SU-DHL-6 (cell line): ENCODE data around the gene CDH16.
"Not testable (repeated sequence)": the region's sequence is repeated elsewhere in the genome, so short reads cannot be mapped to it uniquely, and the experiment has no call there.

Source experiments
- H2AFZ ChIP-seq: fragments of 200-600 bp; sonication (generic); 2 replicates; pipeline ENCODE4 v1.6.1; 2014; ENCODE audit warnings: low read depth, mild to moderate bottlenecking, moderate library complexity, mixed read lengths, antibody characterized with exemption, low read length; ENCODE audit not compliant: severe bottlenecking
- H3F3A ChIP-seq: fragments of 200-600 bp; shearing (Covaris generic); 2 replicates; pipeline ENCODE4 v1.6.0; 2016; ENCODE audit warnings: antibody characterized with exemption, mild to moderate bottlenecking; ENCODE audit not compliant: insufficient read depth
- H3K27ac ChIP-seq: fragments of 200-600 bp; sonication (generic); 2 replicates; pipeline ENCODE4 v1.5.1; 2016; ENCODE audit warnings: low read depth, mild to moderate bottlenecking, low read length, moderate library complexity, mixed read lengths
- H3K27me3 ChIP-seq: fragments of 200-600 bp; sonication (generic), shearing (Covaris generic); 2 replicates; pipeline ENCODE4 v1.6.0; 2014; ENCODE audit warnings: mild to moderate bottlenecking, low read length
- H3K36me3 ChIP-seq: fragments of 200-600 bp; sonication (generic); 2 replicates; pipeline ENCODE4 v1.6.1; 2014; ENCODE audit warnings: mild to moderate bottlenecking, low read length, mixed read lengths
- H3K4me2 ChIP-seq: fragments of 300-600, 200-600 bp; shearing (Covaris generic), sonication (generic); 2 replicates; pipeline ENCODE4 v1.6.0; 2014; ENCODE audit warnings: low read length, low read depth, mild to moderate bottlenecking; ENCODE audit not compliant: poor library complexity, severe bottlenecking
- H3K4me3 ChIP-seq: fragments of 200-600 bp; sonication (generic); 2 replicates; pipeline ENCODE4 v1.5.1; 2014; ENCODE audit warnings: antibody characterized with exemption, low read length, mild to moderate bottlenecking, mixed read lengths; ENCODE audit not compliant: insufficient read depth, poor library complexity, severe bottlenecking
- H3K79me2 ChIP-seq: fragments of 200-600 bp; sonication (generic); 2 replicates; pipeline ENCODE4 v1.6.1; 2014; ENCODE audit warnings: mild to moderate bottlenecking, low read length, moderate library complexity; ENCODE audit not compliant: insufficient read depth
- H3K9ac ChIP-seq: fragments of 200-600 bp; sonication (generic); 2 replicates; pipeline ENCODE4 v1.7.0; 2014; ENCODE audit warnings: mild to moderate bottlenecking, low read length
- H3K9me2 ChIP-seq: fragments of 200-600 bp; sonication (generic); replicated peaks from 2 replicates; pipeline ENCODE4 v1.6.1; 2014; ENCODE audit warnings: low read length; ENCODE audit not compliant: insufficient read depth
- H3K9me3 ChIP-seq: fragments of 200-600 bp; sonication (generic); 2 replicates; pipeline ENCODE4 v1.6.1; 2014; ENCODE audit warnings: low read length, mixed read lengths; ENCODE audit not compliant: insufficient read depth
- H4K20me1 ChIP-seq: fragments of 200-600 bp; sonication (generic); 2 replicates; pipeline ENCODE4 v1.6.1; 2014; ENCODE audit warnings: low read depth, mild to moderate bottlenecking, antibody characterized with exemption, low read length, moderate library complexity, mixed read lengths
- CTCF ChIP-seq: fragments of 200-600 bp; sonication (generic); IDR thresholded peaks from one replicate; pipeline ENCODE4 v1.5.1; 2017; ENCODE audit warnings: antibody characterized with exemption, mild to moderate bottlenecking, low read length, moderate library complexity; ENCODE audit not compliant: insufficient read depth, poor library complexity, severe bottlenecking
- EZH2phosphoT487 ChIP-seq: fragments of 200-600 bp; sonication (generic), shearing (Covaris generic); conservative IDR thresholded peaks from 2 replicates; pipeline ENCODE4 v1.6.1; 2018; ENCODE audit warnings: mild to moderate bottlenecking, antibody characterized with exemption, low read length, moderate library complexity, mixed read lengths

The CDH16 gene

GRCh38 chr16:66958857-66959703 is 40.4 kb upstream of the CDH16 start:
- no peaks in the 10 kb centered on the region for H4K20me1 ChIP-seq
- no peaks in the 10 kb centered on the region for H3K9me2 ChIP-seq
- no peaks in the 10 kb centered on the region for H3K79me2 ChIP-seq
- H2AFZ ChIP-seq, result no peak overlapping the region
- H3K4me3 ChIP-seq, result no peak overlapping the region
- no peaks in the 10 kb centered on the region for H3K36me3 ChIP-seq
- no peak overlapping the region for H3K4me2 ChIP-seq
- H3K9me3 ChIP-seq, result no peaks in the 10 kb centered on the region
- H3K27me3 ChIP-seq, result no peaks in the 10 kb centered on the region
- no peak overlapping the region for H3K9ac ChIP-seq
- H3F3A ChIP-seq, result no peaks in the 10 kb centered on the region
- TF ChIP-seq CTCF (no peak), EZH2phosphoT487 (no peak)
- no peak overlapping the region for H3K27ac ChIP-seq

- not testable (repeated sequence) for H3K36me3 ChIP-seq, H3K27ac ChIP-seq, H4K20me1 ChIP-seq, H3F3A ChIP-seq, H3K4me2 ChIP-seq, H3K9me3 ChIP-seq, H3K9ac ChIP-seq, H3K27me3 ChIP-seq, H3K79me2 ChIP-seq, H2AFZ ChIP-seq, H3K4me3 ChIP-seq, H3K9me2 ChIP-seq
Observed at GRCh38 chr16:66956154-66956457, 37.4 kb upstream of the CDH16 start.

- H3K9me3 ChIP-seq, H3K27me3 ChIP-seq, H3K9ac ChIP-seq, H4K20me1 ChIP-seq, H2AFZ ChIP-seq, H3K36me3 ChIP-seq, H3K27ac ChIP-seq, H3K4me3 ChIP-seq, H3K4me2 ChIP-seq, H3K79me2 ChIP-seq, H3F3A ChIP-seq, H3K9me2 ChIP-seq: not testable (repeated sequence)
Observed at GRCh38 chr16:66955363-66956153, 36.9 kb upstream of the CDH16 start.

- Histone ChIP-seq H3K27ac (no peak overlapping the region), H3K9me3 (no peaks in the 10 kb centered on the region), H3K4me2 (no peak overlapping the region), H4K20me1 (no peaks in the 10 kb centered on the region), H3K27me3 (no peaks in the 10 kb centered on the region), H3K4me3 (no peak overlapping the region), H2AFZ (no peak overlapping the region), H3K79me2 (no peaks in the 10 kb centered on the region), H3K9me2 (no peaks in the 10 kb centered on the region), H3K36me3 (no peaks in the 10 kb centered on the region), H3K9ac (no peak overlapping the region), H3F3A (no peaks in the 10 kb centered on the region)
- TF ChIP-seq CTCF, result peak; percentile 83
- TF ChIP-seq EZH2phosphoT487, result no peak
Observed at GRCh38 chr16:66954097-66954659, 35.5 kb upstream of the CDH16 start.
